22Rv1 (cell line): ENCODE measurements around the gene AGMO.

ENCODE experiments used
- ZFX ChIP-seq: fragments of 450-650 bp; IDR thresholded peaks from 2 replicates; pipeline ENCODE4 v1.6.1; 2017; ENCODE audit warnings: antibody characterized with exemption, borderline replicate concordance
- TF ChIP-seq, protein P1 (sequence below): fragments of 450-650 bp; IDR thresholded peaks from 2 replicates; pipeline ENCODE4 v1.5.1; 2017; ENCODE audit warnings: mild to moderate bottlenecking

DNA sequence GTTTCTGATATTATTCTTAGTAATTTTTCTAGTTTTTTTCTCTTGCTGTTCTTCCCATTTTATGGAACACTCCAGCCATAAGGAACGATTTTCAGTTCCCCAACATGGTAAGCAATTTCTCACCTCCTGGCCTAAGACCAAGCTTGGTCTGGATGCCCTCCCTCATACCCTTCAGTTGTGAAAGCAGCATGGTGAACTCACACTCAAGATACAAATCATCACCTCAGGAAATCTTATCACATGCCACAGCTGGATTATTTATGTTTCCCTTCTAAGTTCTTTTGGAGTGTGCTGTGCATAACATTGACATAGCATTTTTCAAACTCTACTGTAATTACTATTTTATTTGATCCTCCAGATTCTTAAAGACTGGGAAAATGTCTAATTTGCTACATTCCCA is 216.6 kb downstream of the AGMO start:
- TF ChIP-seq, protein P1, sequence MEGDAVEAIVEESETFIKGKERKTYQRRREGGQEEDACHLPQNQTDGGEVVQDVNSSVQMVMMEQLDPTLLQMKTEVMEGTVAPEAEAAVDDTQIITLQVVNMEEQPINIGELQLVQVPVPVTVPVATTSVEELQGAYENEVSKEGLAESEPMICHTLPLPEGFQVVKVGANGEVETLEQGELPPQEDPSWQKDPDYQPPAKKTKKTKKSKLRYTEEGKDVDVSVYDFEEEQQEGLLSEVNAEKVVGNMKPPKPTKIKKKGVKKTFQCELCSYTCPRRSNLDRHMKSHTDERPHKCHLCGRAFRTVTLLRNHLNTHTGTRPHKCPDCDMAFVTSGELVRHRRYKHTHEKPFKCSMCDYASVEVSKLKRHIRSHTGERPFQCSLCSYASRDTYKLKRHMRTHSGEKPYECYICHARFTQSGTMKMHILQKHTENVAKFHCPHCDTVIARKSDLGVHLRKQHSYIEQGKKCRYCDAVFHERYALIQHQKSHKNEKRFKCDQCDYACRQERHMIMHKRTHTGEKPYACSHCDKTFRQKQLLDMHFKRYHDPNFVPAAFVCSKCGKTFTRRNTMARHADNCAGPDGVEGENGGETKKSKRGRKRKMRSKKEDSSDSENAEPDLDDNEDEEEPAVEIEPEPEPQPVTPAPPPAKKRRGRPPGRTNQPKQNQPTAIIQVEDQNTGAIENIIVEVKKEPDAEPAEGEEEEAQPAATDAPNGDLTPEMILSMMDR = no peak
- TF ChIP-seq ZFX = no peak
